ENCODE results near the gene PHF3.

GRCh38 chr6:63713332-63713731, 77.7 kb downstream of the PHF3 start:
- TF ChIP-seq REST (IDR thresholded peaks at IDR 0.05) (no peak), KDM5A (IDR thresholded peaks at IDR 0.05) (no peak)
